Stimulated activated CD8-positive, alpha-beta memory T cell treated with anti-CD3 and anti-CD28 coated beads, Interleukin-4, amount 100 ng/mL, for 48 hours (primary cell): ENCODE measurements around the gene ARVCF.
"Not testable (repeated sequence)": the region's sequence is repeated elsewhere in the genome, so short reads cannot be mapped to it uniquely, and the experiment has no call there.

Source experiments
- DNase-seq: peaks from one replicate; pipeline ENCODE4 v3.0.0-alpha.2; 2020

ARVCF gene

GRCh38 chr22:19959043-19959586, 57.5 kb downstream of the ARVCF start:
- no peak for DNase-seq

DNA sequence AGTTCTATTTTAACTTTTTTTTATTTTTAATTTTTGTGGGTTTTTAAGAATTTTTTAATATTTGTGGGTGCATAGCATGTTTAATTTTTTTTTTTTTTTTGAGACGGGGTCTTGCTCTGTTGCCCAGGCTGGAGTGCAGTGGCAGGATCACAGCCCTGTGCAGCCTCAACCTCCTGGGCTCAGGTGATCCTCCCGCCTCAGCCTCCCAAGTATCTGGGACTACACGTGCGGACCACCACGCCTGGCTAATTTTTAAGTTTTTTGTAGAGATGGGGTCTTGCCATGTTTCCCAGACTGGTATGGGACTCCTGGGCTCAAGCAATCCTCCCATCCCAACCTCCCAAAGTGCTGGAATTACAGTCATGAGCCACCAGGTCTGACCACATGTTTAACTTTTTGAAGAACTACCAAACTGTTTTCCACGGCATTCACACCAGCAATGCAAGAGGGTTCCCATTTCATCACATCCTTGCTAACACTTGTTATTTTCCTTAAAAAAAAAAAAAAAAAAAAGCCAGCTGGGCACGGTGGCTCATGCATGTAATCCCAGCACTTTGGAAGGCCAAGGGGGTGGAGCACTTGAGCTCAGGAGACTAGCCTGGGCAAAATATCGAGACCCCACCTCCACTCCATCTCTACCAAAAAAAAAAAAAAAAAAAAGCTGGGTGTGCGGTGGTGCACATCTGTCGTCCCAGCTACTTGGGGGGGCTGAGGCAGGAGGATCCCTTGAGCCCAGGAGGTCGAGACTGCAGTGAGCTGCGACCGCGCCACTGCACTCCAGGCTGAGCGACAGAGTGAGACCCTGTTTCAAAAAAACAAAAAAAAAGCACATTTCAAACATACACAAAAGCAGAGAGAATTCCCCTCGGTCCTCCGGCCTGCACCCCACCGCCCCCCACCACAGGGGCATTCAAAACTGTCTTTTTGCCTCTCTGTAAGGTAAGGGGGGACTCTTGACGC, 58.3 kb downstream of the ARVCF start:
- no peak for DNase-seq

DNA sequence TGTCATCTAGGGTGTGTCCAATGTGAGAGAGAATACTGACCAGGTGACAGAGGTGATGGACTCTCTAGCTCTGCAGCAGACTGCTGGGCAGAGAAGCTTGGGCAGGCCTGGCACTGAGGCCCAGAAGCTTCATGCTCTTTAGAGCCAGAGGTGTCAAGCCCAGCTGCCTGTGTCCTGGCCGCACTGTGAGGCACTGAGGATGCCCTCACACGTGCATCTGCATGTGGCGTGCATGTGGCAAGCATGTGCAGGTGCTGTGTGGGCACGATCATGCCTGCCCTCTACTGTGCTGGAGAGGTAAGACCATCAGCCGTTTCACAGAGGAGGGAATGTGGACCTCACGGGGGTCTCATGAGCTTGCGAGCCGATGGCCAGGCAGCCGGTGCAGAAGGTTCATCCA, 59.2 kb downstream of the ARVCF start:
- DNase-seq: no peak

DNA sequence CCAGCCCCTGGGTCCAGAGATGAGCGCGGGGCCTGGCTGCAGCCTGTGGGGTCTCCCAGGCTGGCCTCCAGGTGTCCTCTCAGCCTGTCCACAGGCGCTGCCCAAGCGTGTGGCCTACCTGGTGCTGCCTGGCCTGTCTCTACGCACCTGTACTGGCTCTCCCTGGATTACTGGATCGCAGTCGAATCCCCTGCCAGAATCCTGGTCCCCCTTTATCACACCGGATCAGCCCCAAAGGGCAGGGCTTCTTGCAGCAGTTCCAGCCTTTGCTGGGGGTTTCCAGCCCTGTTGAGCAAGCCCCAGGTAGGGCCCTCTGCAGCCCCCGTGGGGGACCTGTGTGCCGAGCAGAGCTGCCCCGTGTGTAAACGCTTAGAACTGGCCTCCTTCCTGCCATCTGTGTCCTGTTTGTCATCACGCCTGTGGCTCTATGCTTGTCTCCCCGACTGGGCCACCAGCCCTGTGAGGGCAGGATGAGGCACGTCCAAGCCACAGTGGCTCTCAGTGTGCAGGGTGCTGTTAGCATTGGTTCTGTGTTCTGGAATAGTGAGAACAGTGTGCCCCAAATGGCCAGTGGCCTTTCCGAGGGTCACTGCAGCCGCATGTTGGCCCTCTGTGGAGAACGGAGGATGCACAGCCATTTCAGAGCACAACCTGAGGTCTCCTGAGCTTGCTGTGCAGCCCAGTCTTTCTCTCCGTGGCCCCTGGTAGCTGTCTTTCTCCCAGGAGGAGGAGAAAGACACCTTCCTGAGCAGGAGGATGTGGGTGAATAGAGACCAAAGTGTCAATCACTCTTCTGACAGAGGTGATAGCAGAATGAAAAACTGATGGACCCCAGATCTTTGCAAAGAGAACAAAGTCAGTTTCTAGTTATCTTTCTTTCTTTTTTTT, 61.1 kb downstream of the ARVCF start:
- no peak for DNase-seq

- DNase-seq: no peak
These were observed 65.3 kb downstream of the ARVCF start for GRCh38 chr22:19951346-19951745.

DNA sequence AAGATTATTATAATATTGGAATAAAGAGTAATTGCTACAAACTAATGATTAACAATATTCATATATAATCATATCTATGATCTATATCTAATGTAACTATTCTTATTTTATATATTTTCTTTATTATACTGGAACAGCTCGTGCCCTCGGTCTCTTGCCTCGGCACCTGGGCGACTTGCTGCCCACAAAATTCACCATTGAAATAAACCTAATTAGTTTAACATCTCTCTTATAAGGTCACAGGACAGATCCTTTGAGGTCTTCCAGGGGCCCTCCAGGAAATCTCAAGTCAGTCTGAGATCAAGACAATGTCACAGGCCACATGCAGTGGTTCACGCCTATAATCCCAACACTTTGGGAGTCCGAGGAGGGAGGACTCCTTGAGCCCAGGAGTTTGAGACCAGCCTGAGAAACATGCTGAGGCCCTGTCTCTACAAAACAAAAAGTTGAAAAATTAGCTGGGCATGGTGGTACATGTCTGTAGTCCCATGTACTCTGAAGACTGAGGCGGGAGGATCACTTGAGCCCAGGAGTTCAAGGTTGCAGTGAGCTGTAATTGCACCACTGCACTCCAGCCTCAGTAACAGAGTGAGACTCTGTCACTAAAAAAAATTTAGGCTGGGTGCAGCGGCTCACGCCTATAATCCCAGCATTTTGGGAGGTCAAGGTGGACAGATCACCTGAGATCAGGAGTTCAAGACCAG, 68.4 kb downstream of the ARVCF start:
- DNase-seq: no peak

DNA sequence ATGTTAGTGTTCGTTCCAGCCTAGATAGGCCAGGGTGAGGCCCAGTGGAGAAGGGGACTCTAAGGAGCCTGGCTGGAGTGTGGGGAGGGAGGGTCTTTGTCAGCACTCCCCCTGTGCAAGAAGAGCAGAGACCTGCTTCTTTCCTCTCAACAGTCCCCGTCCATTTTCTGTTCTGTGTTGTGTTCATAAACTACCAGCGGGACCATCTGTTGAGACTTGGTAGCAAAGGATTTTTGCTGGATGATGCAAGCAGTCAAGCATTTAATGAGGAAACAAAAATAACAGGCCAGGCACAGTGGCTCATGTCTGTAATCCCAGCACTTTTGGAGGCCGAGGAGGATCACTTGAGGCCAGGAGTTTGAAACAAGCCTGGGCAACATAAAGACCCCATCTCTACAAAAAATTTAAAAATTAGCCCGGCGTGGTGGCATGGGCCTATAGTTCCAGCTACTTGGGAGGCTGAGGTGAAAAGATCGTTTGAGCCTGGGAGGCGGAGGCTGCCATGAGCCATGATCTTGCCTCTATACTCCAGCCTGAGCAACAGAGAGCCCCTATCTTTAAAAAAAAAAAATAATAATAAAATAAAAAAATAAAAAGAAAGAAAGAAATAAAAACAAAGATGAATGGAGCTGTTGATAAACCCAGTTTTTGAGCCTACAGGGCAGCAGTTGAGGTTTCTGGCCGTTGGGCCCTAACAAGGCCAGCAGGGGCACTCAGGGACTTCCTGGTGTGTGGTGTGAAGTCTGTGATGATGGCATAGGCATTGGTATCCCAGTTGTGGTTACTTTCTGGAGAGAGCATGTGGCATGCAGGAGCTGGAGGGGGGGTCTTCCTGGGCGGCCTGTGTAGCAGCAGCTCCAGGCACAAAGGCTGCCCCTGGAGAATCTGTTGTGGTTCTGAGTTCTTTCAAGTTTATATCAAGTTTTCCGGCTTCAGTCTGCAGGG, 73.3 kb downstream of the ARVCF start:
- DNase-seq: no peak

GRCh38 chr22:19942157-19943081, 74.2 kb downstream of the ARVCF start:
- peak; percentile 53 for DNase-seq

- DNase-seq: peak; percentile 82
These were observed 75.1 kb downstream of the ARVCF start, which contains the start of the genes COMT and TXNRD2 for GRCh38 chr22:19941365-19942082. Gene COMT (plus strand): TSS chr22:19941772. CDS start chr22:19962527, 20,755 bp downstream. Gene TXNRD2 (minus strand): TSS chr22:19941818. CDS start chr22:19941803, 15 bp downstream.

DNA sequence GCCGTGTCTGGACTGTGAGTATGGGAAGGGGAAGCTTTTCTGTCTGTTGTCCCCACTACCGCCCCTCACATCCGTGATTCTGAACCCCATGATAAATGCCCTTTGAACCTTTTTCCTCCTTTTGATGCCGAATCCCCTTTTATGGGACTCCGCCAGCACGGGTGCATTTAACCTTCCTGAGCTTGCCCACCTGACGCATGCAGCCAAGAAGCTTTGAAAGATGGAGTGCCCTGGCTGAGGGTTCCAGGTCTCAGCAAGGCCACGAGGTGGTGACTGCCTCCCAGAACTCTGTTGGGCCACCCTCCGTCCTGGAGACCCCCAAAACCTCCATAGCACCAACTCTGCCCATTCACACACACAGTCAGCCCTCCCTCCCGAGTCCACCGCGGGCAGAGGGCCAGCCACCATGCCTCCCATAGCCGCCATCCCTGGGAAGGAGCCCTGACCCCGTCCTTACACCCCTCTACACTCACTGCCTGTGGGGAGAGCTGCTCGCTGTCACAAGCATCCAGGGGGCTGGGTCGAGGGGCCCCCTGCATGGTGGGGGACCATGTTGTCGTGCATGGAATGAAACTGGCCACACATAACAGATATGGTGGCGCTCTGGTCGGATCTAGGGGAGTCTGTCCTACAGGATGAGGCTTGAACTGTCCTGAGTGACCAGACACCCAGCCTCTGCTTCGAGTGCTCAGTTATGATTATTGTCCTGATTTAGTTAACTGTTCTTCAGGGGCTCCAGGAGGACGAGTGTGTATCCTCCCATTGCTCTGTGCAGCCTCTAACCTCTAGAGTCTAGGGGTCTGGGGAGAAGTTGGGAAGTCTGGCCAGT, 75.9 kb downstream of the ARVCF start:
- no peak for DNase-seq

DNA sequence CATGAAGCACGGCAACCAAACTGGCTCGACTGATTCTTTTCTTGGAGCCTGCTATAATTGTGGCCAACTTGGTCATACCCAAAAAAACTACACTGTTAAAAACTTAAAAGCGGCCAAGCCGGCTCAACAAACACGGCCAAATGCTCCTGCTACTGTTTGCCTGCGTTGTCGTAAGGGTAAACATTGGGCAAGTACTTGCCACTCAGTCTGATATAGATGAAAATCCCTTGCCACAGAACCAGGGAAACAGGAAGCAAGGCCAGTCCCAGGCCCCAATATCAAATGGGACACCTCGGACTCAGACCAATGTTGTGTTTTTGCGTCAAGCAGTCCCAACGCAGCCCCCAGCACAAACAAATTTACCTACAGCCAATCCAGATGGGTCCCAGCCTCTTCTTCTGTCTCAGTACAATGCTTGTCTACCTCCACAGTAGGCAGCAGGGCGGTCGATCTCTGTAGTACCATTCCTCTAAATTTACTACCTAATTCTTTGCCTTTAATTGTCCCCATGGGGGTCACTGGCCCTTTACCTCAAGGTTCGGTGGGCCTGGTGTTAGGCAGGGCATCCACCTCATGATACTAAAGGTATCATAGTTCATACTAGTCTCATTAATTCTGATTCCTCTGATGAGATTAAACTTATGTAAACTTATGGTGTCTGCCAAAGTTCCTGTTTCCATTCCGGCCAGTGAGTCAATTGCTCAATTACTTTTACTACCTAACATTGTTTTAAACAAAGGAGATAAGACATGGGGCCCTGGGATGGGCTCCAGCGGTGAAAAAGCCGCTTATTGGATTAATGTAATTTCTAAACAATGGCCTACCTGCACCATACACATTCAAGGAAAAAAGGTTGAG, 78.8 kb downstream of the ARVCF start:
- DNase-seq: no peak

GRCh38 chr22:19936513-19936912, 80.1 kb downstream of the ARVCF start:
- no peak for DNase-seq

DNA sequence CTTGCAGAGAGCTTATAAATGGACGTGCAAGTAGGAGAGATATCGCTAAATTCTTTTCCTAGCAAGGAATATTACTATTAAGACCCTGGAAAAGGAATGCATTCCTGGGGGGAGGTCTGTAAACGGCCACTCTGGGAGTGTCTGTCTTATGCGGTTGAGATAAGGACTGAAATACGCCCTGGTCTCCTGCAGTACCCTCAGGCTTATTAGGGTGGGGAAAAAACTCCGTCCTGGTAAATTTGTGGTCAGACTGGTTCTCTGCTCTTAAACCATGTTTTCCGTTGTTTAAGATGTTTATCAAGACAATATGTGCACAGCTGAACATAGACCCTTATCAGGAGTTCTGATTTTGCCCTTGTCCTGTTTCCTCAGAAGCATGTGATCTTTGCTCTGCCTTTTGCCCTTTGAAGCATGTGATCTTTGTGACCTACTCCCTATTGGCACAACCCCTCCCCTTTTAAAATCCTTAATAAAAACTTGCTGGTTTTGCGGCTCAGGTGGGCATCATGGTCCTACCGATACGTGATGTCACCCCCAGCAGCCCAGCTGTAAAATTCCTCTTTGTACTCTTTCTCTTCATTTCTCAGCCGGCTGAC, 81.4 kb downstream of the ARVCF start:
- DNase-seq: not testable (repeated sequence)

DNA sequence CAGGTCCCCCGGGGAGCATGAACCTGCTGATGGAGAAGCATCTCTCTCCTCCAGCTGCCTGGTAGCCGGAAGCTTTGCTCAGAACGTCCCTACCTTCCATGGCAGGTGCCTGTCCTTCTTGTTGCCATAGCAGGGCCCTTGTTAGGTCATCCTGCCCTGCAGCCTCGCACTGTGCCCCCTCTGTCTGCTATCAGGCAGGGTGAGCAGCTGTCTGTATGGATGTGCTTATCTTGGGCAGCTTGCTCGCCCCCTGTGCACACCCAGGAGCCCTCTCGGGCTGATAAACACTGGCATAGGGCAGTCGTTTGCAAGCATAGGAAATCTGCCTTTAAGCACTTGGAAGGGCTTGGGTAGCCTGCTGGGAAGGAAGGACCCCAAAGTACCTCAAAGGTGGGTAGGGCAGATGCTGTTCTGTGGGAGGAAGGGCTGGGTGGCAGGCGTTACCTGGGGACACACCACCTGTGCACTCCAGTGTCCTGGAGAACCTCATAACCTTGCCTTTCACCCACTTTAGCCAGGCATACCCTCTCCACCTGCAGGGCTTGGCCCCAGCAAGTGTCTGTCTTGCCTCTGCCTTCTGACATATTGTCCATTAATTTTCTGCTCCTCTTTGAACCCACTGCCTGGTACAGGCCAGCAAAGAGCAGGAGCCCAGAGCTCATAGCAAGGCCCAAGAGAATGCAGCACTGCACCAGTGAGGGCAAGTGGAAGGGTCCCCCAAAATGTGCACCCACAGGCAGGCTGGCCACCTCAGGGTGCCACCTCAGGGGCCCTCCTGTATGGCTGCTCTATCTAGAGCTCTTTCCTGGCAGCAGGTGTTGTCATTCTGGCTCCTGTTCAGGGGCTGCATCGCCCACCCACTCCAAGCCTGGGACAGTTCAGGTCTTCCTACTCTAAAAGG, 83.0 kb downstream of the ARVCF start:
- DNase-seq: no peak

DNA sequence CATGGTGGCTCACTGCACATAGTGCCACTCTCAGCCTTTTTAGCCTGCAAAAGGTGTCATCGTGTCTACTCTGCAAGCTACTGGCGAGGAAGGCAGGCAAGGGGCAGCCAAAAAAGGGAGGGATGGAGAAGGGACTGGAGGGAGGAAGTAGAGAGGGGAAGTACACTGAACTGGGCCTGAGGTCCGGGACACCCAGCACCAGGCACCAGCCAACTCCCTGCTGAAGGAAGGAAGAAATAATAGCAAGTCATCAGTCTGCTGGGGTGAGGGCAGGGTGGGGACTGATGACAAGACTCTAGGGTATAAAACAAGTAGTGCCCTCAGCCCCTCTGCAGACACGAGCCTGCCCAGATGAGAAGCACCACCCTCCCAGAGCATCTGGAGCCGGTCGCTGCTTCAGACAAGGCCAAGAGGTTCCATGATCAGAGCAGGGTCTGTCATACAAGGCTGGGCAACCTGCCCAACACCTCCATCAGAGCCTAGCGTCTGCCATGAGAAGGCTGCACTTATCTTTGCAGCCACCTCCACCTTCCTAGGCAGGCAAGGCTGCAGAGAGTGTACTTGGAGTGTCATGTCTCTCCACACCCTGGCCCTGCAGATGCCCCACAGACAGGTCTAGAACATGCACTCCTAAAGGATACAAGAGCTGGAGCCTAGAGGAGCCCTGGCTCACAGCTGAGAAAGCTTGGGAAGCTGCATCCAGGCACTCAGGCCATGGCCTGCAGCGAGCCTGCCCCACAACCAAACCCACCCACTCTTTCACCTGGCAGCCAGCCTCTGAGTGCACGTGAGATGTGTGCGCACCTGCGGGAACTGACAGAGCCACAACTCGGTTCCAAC, 84.0 kb downstream of the ARVCF start:
- DNase-seq: no peak
